A673 (cell line): Measurements from ENCODE around the gene STIMATE. TPM values are rescaled to one million over a fixed set of nuclear protein-coding genes. Genes with fewer than 3 reads are reported as not detected.

Experiments
- BruUV-seq: library from RNA; stranded (reverse); fragments of 400-500 nt; replicated peaks from 2 replicates; lab custom pipeline; 2021; lab: Mats Ljungman, UMichigan
- CTCF ChIA-PET: fragments of 300-600 bp; sonication (Branson Sonifier 250); formaldehyde crosslinking; loops from one replicate; lab custom pipeline; 2022; ENCODE audit warnings: antibody characterized with exemption; lab: Charles Lee
- POLR2A ChIA-PET: fragments of 300-600 bp; sonication (Branson Sonifier 250); formaldehyde crosslinking; loops from one replicate; lab custom pipeline; 2022; ENCODE audit warnings: antibody characterized with exemption; ENCODE audit not compliant: low non-redundant PET; lab: Charles Lee
- DNase-seq: peaks from one replicate; pipeline ENCODE4 v3.0.0-alpha.2; 2015; ENCODE audit warnings: low spot score
- H3K27ac ChIP-seq: fragments of 200-600 bp; sonication (generic); 2 replicates; pipeline ENCODE4 v1.5.1; 2016; ENCODE audit warnings: mixed run types, low read depth, mild to moderate bottlenecking, mixed read lengths, antibody characterized with exemption, low read length; ENCODE audit not compliant: poor library complexity, severe bottlenecking
- H3K27me3 ChIP-seq: fragments of 200-600 bp; sonication (generic); replicated peaks from 2 replicates; pipeline ENCODE4 v1.6.1; 2017; ENCODE audit warnings: mixed run types, low read depth, mild to moderate bottlenecking, mixed read lengths, antibody characterized with exemption, low read length; ENCODE audit not compliant: insufficient read depth, poor library complexity
- H3K36me3 ChIP-seq: fragments of 200-600 bp; sonication (generic); 2 replicates; pipeline ENCODE4 v1.6.1; 2016; ENCODE audit warnings: mixed run types, mild to moderate bottlenecking, mixed read lengths, antibody characterized with exemption, low read length; ENCODE audit not compliant: insufficient read depth, poor library complexity, severe bottlenecking
- H3K4me1 ChIP-seq: fragments of 200-600 bp; sonication (generic); 2 replicates; pipeline ENCODE4 v1.6.1; 2017; ENCODE audit warnings: mixed run types, mild to moderate bottlenecking, mixed read lengths, antibody characterized with exemption, low read length; ENCODE audit not compliant: insufficient read depth, poor library complexity, severe bottlenecking
- H3K4me3 ChIP-seq: fragments of 200-600 bp; sonication (generic); 2 replicates; pipeline ENCODE4 v1.5.1; 2016; ENCODE audit warnings: low read depth, mixed run types, mild to moderate bottlenecking, mixed read lengths, low read length; ENCODE audit not compliant: poor library complexity, severe bottlenecking
- H3K9me3 ChIP-seq: fragments of 200-600 bp; sonication (generic); 2 replicates; pipeline ENCODE4 v1.6.1; 2016; ENCODE audit warnings: mixed run types, low read depth, mild to moderate bottlenecking, mixed read lengths, antibody characterized with exemption, low read length; ENCODE audit not compliant: poor library complexity, severe bottlenecking
- EZH2 ChIP-seq: fragments of 200-600 bp; sonication (generic); IDR thresholded peaks from 2 replicates; pipeline ENCODE4 v1.6.1; 2017; ENCODE audit warnings: borderline replicate concordance, low read depth, mild to moderate bottlenecking, mixed read lengths, antibody characterized with exemption, low read length; ENCODE audit not compliant: poor library complexity, severe bottlenecking
- intact Hi-C: fragments of 100-400 bp; cut with micrococcal nuclease; formaldehyde crosslinking; loops from one replicate; pipeline ENCODE4 v1.10.0; 2022; ENCODE audit not compliant: unreplicated experiment
- total RNA-seq: library from RNA; stranded (reverse); gene quantifications from 2 replicates; pipeline ENCODE4 v1.2.3, GENCODE V29; 2021
- TF ChIP-seq, protein P1 (sequence below): fragments of 300-800, 200-600 bp; sonication (generic); conservative IDR thresholded peaks from 2 replicates; pipeline ENCODE4 v1.5.1; 2017; ENCODE audit warnings: low read depth, mild to moderate bottlenecking, antibody characterized with exemption, low read length, moderate library complexity, mixed read lengths

Gene STIMATE
- total RNA-seq, 1 experiment from 2014 or later, result 11.3 TPM

- H3K9me3 ChIP-seq, result no peaks in the 10 kb centered on the region
- H3K4me1 ChIP-seq, result no peaks in the 10 kb centered on the region
- TF ChIP-seq, protein P1, sequence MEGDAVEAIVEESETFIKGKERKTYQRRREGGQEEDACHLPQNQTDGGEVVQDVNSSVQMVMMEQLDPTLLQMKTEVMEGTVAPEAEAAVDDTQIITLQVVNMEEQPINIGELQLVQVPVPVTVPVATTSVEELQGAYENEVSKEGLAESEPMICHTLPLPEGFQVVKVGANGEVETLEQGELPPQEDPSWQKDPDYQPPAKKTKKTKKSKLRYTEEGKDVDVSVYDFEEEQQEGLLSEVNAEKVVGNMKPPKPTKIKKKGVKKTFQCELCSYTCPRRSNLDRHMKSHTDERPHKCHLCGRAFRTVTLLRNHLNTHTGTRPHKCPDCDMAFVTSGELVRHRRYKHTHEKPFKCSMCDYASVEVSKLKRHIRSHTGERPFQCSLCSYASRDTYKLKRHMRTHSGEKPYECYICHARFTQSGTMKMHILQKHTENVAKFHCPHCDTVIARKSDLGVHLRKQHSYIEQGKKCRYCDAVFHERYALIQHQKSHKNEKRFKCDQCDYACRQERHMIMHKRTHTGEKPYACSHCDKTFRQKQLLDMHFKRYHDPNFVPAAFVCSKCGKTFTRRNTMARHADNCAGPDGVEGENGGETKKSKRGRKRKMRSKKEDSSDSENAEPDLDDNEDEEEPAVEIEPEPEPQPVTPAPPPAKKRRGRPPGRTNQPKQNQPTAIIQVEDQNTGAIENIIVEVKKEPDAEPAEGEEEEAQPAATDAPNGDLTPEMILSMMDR, result no peak
- TF ChIP-seq EZH2, result no peak
- H3K36me3 ChIP-seq, result no peaks in the 10 kb centered on the region
- no peaks in the 10 kb centered on the region for H3K27me3 ChIP-seq
- no peak overlapping the region for H3K4me3 ChIP-seq
- no peak for DNase-seq
- POLR2A ChIA-PET, result no interaction called here
- no peak overlapping the region for H3K27ac ChIP-seq
- intact Hi-C loops, result no loop called here
- CTCF ChIA-PET, result no interaction called here
- BruUV-seq, result no TSS peak
These were observed 61.4 kb downstream of the STIMATE start for GRCh38 chr3:52835766-52836470.

- no TSS peak for BruUV-seq
- CTCF ChIA-PET, result no interaction called here
- no peak for DNase-seq
- POLR2A ChIA-PET, result no interaction called here
- no peaks in the 10 kb centered on the region for H3K9me3 ChIP-seq
- intact Hi-C loops, result no loop called here
- no peak within 1 kb of the TSS for H3K4me3 ChIP-seq
- H3K27ac ChIP-seq, result no peak within 1 kb of the TSS
- H3K36me3 ChIP-seq, result no peaks in the 10 kb centered on the region
- no peak for TF ChIP-seq EZH2
- TF ChIP-seq, protein P1, result no peak
- no peaks in the 10 kb centered on the region for H3K4me1 ChIP-seq
- no peaks in the 10 kb centered on the region for H3K27me3 ChIP-seq
These were observed 62.4 kb downstream of the STIMATE start, which contains the start of gene MUSTN1 for GRCh38 chr3:52834871-52835501. Gene MUSTN1, minus strand, starts transcription at chr3:52835019. Its CDS starts 71 bp downstream, at chr3:52834948.

DNA sequence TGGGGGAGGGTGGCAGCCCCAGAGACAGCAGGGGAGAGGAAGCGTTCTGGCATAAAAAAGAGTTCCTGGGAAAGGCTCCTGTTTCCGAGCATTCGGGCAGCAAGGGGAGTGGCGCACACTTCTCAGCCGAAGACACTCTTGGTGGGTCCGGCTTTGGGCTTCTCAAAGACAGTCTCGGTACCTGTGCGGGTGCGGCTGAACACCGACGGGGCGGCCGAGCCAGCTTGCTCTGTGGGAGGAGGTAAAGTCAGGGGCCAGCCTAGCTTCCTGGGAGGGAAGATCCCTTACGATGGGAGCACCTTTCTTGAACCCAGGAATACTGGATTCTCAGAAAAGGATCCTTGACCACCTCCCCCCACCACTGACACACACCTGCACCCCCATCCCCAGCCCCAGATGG, 64.1 kb downstream of the STIMATE start:
- CTCF ChIA-PET, result no interaction called here
- no TSS peak for BruUV-seq

More for the DNA sequence above, 64.1 kb downstream of the STIMATE start:
- H3K4me1 ChIP-seq, result no peaks in the 10 kb centered on the region
- DNase-seq, result no peak
- no peaks in the 10 kb centered on the region for H3K27me3 ChIP-seq
- no peak overlapping the region for H3K4me3 ChIP-seq
- H3K36me3 ChIP-seq, result no peaks in the 10 kb centered on the region
- TF ChIP-seq EZH2, result no peak
- TF ChIP-seq, protein P1, result no peak
- H3K9me3 ChIP-seq, result no peaks in the 10 kb centered on the region
- intact Hi-C loops, result no loop called here
- POLR2A ChIA-PET, result no interaction called here
- H3K27ac ChIP-seq, result no peak overlapping the region
